NCI-H510A treated with DMSO at 0.1 percent for 48 hours (cell line): ENCODE results near the gene SYNGR1.

Experiments
- DNase-seq: peaks from one replicate; lab custom pipeline; 2025; lab: John Stamatoyannopoulos, UW

SYNGR1 gene

DNA sequence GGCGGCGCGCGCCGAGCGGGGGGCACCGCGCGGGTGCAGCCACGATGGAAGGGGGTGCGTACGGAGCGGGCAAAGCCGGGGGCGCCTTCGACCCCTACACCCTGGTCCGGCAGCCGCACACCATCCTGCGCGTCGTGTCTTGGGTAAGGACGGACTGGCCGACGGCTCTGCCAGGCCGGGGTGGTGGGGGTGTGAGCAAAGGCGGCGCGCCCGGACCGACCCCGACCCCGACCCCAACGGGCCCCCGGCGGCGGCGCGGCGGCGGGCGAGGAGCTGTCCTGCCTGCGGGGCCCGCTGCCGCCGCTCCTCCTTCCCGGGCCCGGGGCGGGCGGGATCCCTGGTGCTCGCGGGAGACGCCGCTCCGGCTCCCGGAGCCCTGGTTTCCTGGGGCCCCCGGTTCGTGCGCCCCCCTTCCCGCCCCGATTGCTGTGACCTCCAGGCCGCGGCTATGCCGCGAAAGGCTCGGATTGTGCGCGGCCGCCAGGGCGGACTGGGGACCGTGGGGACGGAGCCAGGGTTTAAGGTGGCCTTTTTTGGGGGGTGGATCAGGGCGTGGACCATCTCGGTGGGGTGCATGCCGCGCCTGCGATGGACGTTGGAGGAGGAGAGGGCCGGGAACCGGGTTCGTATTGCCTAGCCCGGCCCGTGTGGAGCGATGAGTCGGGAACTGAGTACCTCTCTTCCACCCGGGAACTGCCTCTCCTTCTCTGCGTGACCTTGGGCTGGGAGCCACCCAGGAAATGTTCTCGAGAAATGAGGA, at the start of gene SYNGR1:
Gene SYNGR1 (plus strand): TSS at position 25 of the 760 bp plus-strand sequence. CDS start 20 bp downstream, at position 45.
- no peak for DNase-seq

DNA sequence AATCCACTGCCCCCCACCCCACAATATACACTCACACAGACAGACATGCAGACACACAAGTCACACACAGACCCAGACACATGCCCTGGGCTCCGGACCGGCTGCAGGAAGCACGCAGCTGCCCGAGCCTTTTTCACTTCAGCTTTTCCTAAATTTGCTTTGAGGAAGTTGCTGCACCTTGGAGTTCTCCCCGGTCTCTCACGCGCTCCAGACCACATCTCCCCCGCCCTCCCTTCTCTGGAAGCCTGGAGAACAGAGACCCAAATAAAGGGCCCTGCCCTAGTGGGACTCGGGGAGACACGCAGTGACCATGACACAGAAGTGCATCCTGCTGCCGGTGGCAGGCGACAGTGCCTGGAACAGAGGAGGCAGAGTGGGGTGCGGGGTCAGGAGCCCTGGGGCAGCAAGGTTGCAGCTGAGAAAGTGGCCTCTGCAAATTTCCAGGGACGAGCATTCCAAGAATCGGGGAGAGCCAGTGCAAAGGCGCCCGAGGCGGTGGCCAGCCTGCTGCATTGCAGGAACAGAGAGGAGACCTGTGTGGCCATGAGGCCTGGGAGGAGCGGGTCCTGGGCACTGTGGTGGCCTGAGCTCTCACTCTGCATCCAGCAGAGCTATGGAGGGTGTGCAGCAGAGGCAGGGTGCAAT, 49.5 kb upstream of the SYNGR1 start:
- DNase-seq: no peak

- no peak for DNase-seq
These were observed 48.7 kb upstream of the SYNGR1 start for GRCh38 chr22:39301108-39301507.

GRCh38 chr22:39301926-39302325, 47.9 kb upstream of the SYNGR1 start:
- no peak for DNase-seq

DNA sequence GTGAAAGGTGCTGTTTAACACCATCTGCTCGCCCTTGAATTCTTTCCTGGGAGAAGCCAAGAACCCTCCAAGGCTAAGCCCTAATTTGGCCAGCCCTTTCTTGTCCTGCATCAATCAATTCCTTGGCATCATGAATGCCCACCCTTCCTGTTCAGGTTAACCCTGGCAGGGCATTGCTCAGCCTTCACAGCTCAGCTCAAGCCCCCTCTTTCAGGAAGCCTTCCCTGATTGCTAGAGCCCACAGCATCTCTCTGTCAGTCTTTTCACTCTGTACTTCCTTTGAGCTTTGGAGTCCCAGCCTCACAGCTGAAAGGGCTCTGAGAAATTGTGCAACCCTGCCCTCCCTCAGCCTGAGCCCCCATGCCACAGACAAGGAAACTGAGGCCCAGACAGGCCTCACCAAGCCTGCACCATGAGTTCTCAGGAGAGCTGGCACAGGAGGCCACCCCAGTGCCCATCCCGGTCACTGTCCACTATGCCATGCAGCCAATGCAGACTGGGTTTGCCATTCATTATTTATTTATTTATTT, 47.3 kb upstream of the SYNGR1 start:
- no peak for DNase-seq

GRCh38 chr22:39303358-39303757, 46.4 kb upstream of the SYNGR1 start:
- DNase-seq: no peak

- DNase-seq: no peak
These were observed 45.7 kb upstream of the SYNGR1 start for GRCh38 chr22:39303892-39304671.

- no peak for DNase-seq
These were observed 43.1 kb upstream of the SYNGR1 start for GRCh38 chr22:39306456-39307361.

- DNase-seq: no peak
These were observed 41.0 kb upstream of the SYNGR1 start for GRCh38 chr22:39308614-39309363.

GRCh38 chr22:39309364-39309861, 40.4 kb upstream of the SYNGR1 start:
- DNase-seq: no peak

GRCh38 chr22:39309881-39310714, 39.7 kb upstream of the SYNGR1 start:
- no peak for DNase-seq

DNA sequence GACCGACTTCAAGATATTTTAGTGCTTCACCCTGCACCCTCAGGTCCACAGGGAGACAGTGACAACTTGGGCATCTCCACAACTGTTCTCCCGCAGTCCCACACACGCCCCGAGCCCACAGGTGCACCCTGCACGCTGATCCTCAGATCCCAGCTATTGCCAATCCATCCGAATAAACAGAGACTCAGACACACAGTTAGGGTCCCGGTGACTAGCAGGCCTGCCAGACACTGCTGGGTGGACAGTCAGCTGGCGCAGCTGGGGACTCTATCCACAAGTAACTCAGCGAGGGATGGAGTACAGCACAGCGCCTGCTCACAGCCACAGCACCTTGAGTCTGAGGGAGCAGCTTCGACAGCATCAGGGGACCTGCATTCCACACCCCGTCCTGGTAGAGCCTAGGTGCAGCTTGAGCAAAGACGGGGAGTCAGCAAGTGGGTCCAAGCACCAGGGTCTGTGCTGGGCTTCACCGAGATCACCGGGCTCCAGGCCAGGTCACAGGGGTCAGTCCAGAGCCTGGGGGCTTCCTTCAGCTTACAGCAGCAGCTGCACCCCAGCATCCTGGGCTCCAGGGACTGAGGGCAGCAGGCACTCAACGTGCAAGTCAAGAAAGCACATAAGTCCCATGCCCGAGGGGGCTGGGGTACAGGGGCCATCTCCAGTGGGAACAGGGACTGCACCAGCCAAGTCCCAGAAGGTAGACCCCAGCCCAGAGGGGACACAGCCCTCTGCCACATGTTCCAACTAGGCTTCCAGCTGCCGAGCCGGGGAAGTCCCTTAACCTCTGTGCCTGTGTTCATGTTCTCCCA, 38.0 kb upstream of the SYNGR1 start:
- DNase-seq: no peak

- no peak for DNase-seq
These were observed 37.4 kb upstream of the SYNGR1 start for GRCh38 chr22:39312410-39312809.

DNA sequence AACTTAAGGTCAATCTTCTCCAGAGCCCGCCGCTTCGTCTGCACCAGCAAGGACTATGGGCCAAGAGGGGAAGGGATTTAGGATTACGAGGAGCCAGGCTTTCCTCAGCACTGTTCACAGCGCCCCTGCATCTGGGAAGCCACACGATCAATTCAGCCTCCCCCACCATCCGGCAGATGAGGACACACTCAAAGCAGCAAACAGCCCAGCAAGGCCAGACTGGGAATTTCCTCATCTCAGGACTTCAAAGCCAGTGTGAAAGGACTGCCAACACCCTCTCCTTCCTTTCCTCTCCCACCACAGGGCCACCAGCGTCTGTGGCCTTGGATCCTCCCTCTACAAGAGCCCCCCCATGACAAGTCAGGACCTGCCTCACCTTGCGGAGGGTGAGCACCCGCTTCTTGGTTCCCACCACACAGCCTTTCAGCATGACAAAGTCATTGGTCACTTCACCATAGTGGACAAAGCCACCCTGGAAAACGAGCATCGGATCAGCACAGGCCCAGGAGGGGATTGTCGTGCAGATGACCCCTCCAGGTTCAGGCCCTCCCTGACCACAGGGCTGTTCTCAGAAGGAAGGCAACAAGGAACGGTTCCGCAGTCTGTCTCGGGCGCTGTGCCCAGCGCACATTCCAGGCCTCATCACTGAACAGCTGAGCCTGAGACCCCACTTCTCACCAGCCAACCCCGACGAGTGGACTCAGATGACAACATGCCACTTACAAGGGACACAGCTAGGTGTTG, 36.4 kb upstream of the SYNGR1 start:
- no peak for DNase-seq

GRCh38 chr22:39314251-39314971, 35.4 kb upstream of the SYNGR1 start:
- DNase-seq: no peak

DNA sequence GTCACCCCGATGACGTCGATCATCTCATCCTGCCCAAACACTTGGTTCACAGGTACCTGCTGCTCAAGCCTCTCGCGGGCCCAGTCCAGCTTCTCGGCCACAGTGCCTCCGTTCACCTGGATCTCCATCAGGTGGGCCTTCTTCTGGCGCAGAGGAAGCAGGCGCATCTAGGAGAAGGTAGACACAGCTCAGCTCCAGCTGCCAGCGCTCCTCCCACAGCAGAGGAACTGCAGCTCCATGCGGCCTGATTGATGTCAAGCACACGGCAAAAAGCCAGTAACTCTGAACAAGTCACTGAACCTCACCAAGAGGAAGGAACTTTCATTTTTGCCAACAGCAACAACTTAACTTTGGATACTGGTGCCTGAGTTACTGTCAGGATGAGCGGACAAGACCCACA, 34.4 kb upstream of the SYNGR1 start:
- no peak for DNase-seq

- peak; percentile 50 for DNase-seq
These were observed 33.2 kb upstream of the SYNGR1 start for GRCh38 chr22:39316440-39317083.
